Left renal pelvis (tissue), 4 donors: ENCODE data around the gene BICD1. TPM values are rescaled to one million over a fixed set of nuclear protein-coding genes. Genes with fewer than 3 reads are reported as not detected.
A peak's percentile ranks its signal among the peaks of the same experiment; 100 is the strongest.
"Not testable (repeated sequence)": the region's sequence is repeated elsewhere in the genome, so short reads cannot be mapped to it uniquely, and the experiment has no call there.

Experiments used
- DNase-seq, 4 donors: peaks; one replicate each; pipeline ENCODE4 v3.0.0-alpha.2; 2013; ENCODE audit warnings: low read depth in 4 of 4, low spot score in 3 of 4
- polyA plus RNA-seq, 4 donors: library from polyadenylated mRNA; unstranded; fragments of 120-200 nt; gene quantifications; one replicate each; pipeline ENCODE4 v1.2.1, GENCODE V29; 2013; ENCODE audit not compliant: insufficient read length in 4 of 4

Gene BICD1
- polyA plus RNA-seq, 4 donors = 21.0 to 26.5 (median 23.8) TPM

- DNase-seq = no peak
These were observed 75.0 kb downstream of the BICD1 start for GRCh38 chr12:32181498-32182175.

- no peak for DNase-seq
These were observed 77.0 kb downstream of the BICD1 start for GRCh38 chr12:32183650-32184049.

- not testable (repeated sequence) for DNase-seq
These were observed 80.5 kb downstream of the BICD1 start for GRCh38 chr12:32187127-32187526.

GRCh38 chr12:32191445-32191844 is 84.8 kb downstream of the BICD1 start:
- DNase-seq = no peak

DNA sequence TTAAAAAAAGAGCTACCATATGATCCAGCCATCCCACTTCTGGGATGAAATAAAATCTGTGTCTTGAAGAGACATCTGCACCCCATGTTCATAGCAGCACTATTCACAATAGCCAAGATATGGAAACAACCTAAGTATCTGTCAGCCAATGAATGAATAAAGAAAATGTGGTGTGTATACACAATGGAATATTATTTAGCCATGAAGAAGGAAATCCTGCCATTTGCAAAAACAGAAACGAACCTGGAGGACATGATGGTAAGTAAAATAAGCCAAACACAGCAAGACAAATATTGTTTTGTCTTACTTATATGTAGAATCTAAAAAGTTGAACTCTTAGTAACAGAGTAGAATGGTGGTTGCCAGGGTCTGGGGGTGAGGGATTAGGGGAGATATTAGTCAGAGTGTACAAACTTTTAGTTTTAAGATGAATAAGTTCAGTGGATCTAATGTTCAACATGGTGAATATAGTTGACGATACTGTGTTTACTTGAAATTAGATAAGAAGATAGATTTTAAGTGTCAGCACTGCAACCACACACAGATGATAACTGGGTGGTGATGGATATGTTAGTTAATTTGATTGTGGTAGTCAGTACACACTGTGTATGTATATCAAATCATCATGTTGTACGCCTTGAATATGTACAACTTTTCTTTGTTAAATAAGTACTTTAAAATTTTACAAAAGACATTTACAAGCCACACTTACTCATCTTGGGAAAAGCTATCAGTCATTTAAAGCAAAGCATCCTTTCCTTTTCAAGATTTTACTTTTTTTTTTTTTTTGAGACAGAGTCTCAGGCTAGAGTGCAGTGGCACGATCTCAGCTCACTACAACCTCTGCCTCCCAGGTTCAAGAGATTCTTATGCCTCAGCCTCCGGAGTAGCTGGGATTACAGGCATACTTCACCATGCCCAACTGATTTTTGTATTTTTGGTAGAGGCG is 89.9 kb downstream of the BICD1 start:
- no peak for DNase-seq

GRCh38 chr12:32197421-32197820 is 90.8 kb downstream of the BICD1 start:
- no peak for DNase-seq

DNA sequence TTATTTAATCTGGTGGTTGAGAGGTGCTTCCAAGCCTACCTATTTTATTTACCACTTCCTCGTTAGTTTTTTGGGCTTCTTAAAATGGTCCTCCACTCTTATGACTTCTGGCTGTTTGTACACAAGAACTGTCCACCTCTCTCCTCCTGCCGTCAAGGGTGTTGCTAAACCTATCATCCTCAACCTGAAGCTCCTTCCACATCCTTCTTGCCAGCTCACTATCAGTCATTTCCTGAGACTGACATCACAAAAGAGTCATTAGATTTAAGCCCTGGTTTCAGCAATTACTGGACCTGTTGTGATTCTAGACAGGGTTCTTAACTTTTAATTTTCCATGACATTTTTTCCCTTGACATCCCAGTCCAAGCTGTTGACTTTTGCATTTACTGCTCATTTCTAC is 91.9 kb downstream of the BICD1 start:
- no peak for DNase-seq

GRCh38 chr12:32201096-32201495 is 94.4 kb downstream of the BICD1 start:
- DNase-seq = no peak

DNA sequence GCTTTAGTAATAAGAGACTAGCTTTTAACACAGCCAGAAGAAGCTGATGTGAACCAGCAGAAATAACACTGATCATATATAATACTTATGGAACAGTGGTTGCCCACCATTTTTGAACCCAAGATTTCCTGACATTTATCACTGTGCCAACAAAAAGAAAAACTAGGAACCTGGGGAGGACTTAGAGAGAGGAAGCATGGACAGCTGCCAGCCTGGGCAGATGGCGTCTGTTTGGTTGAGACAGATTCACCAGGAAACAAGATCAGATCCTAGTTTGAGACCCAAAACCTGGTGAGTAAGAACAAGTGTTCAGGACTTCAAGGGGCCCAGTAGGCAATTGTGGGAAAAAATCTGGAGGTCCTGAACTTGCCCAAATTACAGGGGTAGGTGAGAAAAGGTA is 95.3 kb downstream of the BICD1 start:
- DNase-seq = no peak

- DNase-seq = no peak
These were observed 99.1 kb downstream of the BICD1 start for GRCh38 chr12:32205731-32206130.

DNA sequence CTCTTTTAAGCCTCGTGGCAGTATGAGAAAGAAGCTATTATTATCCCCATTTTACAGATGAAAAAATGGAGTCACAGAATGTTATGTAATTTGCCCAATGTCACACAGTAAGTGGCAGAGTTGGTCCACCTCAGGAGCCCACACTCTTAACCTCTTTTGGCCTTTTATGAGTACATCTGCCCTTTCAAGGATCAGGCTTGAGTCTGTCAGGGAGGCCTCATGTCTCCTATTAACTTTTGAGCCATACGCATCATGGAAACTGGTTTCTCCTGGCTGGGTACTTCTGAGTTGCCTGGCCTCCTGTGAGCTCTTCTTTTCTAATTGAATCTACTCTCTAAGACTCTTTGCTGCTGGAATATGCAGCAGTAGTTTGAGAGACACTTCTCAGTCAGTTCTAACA is 101.7 kb downstream of the BICD1 start:
- no peak for DNase-seq

GRCh38 chr12:32211066-32211899 is 104.6 kb downstream of the BICD1 start:
- no peak for DNase-seq

DNA sequence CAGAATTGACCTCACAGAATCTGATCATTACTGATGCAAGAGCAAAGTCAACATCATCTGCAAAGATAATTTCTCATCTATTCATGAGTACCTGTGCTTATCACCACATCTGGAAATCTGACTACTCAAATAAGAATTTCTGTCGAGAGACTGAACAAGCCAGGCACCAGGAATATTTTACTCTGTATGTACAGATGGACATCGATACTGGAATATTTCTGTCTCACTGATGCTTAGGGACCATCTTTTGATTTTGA is 105.2 kb downstream of the BICD1 start:
- no peak for DNase-seq

GRCh38 chr12:32214723-32215122 is 108.1 kb downstream of the BICD1 start:
- DNase-seq = no peak

DNA sequence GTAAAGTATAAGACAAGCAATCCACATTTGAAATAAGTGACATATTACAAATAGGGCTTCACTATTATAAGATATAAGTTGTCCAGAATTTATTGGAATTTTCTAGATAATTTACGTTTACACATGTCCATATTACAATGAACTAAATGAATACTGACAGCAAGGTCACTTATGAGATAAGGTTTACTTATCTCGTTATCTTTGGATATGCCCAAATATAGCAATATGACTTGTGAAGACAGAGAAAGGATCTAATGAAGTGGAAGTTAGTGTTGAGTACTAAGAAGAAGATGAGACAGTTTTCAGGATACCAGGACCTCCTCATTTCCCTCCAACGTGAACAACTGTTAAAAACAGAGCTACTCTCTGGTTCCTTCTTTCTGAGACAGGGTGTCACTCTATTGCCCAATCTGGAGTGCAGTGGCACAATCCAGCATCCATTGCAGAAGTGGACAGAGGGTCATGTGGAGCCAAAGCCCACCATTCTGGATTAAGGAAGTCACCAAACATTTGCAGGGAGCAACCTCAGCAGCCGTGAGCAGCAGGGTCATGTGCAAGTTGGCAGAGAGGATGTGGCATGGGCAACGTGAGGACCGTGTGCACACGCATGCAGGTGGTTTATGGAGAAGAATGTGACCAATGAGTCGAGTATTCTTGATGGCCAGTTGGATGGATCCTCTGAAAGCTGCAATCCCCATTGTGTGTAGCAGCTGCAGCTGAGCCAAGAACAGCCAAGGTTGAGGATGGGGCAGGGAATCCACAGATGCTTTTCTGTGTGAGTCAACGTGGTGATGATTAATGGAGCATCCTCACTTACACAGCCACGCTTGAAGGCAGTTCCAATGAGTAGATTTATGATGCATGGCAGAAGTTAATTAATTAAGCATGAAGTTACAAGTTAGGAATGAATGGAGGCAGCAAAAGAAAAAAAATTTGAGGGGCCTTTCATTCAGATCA is 111.0 kb downstream of the BICD1 start:
- peak in 1 of 4 donors; percentile 30 for DNase-seq

GRCh38 chr12:32223941-32224340 is 117.3 kb downstream of the BICD1 start:
- DNase-seq = no peak

GRCh38 chr12:32226768-32227167 is 120.1 kb downstream of the BICD1 start:
- no peak for DNase-seq

- DNase-seq = no peak
These were observed 123.4 kb downstream of the BICD1 start for GRCh38 chr12:32229971-32230612.

GRCh38 chr12:32230613-32230993 is 124.0 kb downstream of the BICD1 start:
- no peak for DNase-seq

GRCh38 chr12:32231361-32231760 is 124.7 kb downstream of the BICD1 start:
- not testable (repeated sequence) for DNase-seq
